NCI-H187 treated with DMSO at 0.1 percent for 48 hours (cell line): ENCODE data around the gene GATM.
"Not testable (repeated sequence)": the region's sequence is repeated elsewhere in the genome, so short reads cannot be mapped to it uniquely, and the experiment has no call there.

Experiments used
- DNase-seq: peaks from one replicate; lab custom pipeline; 2025; lab: John Stamatoyannopoulos, UW

GATM gene

GRCh38 chr15:45387380-45388007 is 9.2 kb upstream of the GATM start:
- no peak for DNase-seq

GRCh38 chr15:45386974-45387373 is 8.6 kb upstream of the GATM start:
- no peak for DNase-seq

- DNase-seq, result no peak
Observed at GRCh38 chr15:45386420-45386819, 8.1 kb upstream of the GATM start.

- DNase-seq, result no peak
Observed at GRCh38 chr15:45385590-45385989, 7.2 kb upstream of the GATM start.

GRCh38 chr15:45384700-45385099 is 6.4 kb upstream of the GATM start:
- DNase-seq, result no peak

- no peak for DNase-seq
Observed at GRCh38 chr15:45378913-45379262, 544 bp upstream of the GATM start.

GRCh38 chr15:45377609-45378148 is 665 bp downstream of the GATM start:
- no peak for DNase-seq

- DNase-seq, result no peak
Observed at GRCh38 chr15:45376967-45377608, 1.3 kb downstream of the GATM start.

GRCh38 chr15:45376300-45376928 is 1.9 kb downstream of the GATM start:
- DNase-seq, result no peak

- no peak for DNase-seq
Observed at GRCh38 chr15:45375836-45376235, 2.5 kb downstream of the GATM start.

- DNase-seq, result no peak
Observed at GRCh38 chr15:45373976-45374375, 4.4 kb downstream of the GATM start.

GRCh38 chr15:45372041-45372995 is 6.0 kb downstream of the GATM start:
- DNase-seq, result no peak

- DNase-seq, result no peak
Observed at GRCh38 chr15:45371546-45371945, 6.8 kb downstream of the GATM start.

- DNase-seq, result not testable (repeated sequence)
Observed at GRCh38 chr15:45370042-45370441, 8.3 kb downstream of the GATM start.

GRCh38 chr15:45367222-45367621 is 11.1 kb downstream of the GATM start:
- DNase-seq, result not testable (repeated sequence)

GRCh38 chr15:45364271-45364670 is 14.1 kb downstream of the GATM start:
- DNase-seq, result no peak

- DNase-seq, result no peak
Observed at GRCh38 chr15:45363801-45364200, 14.5 kb downstream of the GATM start.

- no peak for DNase-seq
Observed at GRCh38 chr15:45363334-45363733, 15.0 kb downstream of the GATM start.

GRCh38 chr15:45362419-45362818 is 15.9 kb downstream of the GATM start:
- DNase-seq, result no peak

GRCh38 chr15:45361878-45362277 is 16.5 kb downstream of the GATM start:
- no peak for DNase-seq

GRCh38 chr15:45355860-45356259 is 22.5 kb downstream of the GATM start:
- no peak for DNase-seq

GRCh38 chr15:45354711-45355110 is 23.6 kb downstream of the GATM start:
- DNase-seq, result no peak
